HepG2 (cell line): ENCODE results near the gene CEP250. TPM values are rescaled to one million over a fixed set of nuclear protein-coding genes. Genes with fewer than 3 reads are reported as not detected.

Experiments used
- ATAC-seq: fragments of 200-7000 bp; cut with Tn5 transposase; 3 replicates; pipeline ENCODE4 v1.9.1; 2020; ENCODE audit warnings: mild to moderate bottlenecking, moderate library complexity
- BruUV-seq: library from RNA; stranded (reverse); fragments of 400-500 nt; replicated peaks from 2 replicates; lab custom pipeline; 2021; lab: Mats Ljungman, UMichigan
- CTCF ChIA-PET: fragments of 300-600 bp; formaldehyde crosslinking; extraction: SDS; loops from one replicate; lab custom pipeline; 2021; ENCODE audit warnings: low total read pairs, inconsistent platforms, low intra/inter-chr PET ratio; lab: Yijun Ruan, JAX
- POLR2A ChIA-PET: fragments of 350-600 bp; sonication (Branson Sonifier 250); formaldehyde crosslinking; loops from one replicate; lab custom pipeline; 2020; ENCODE audit warnings: antibody characterized with exemption, inconsistent platforms; lab: Yijun Ruan, JAX
- DNase-seq: peaks from one replicate; pipeline ENCODE4 v3.0.0-alpha.2; 2015; ENCODE audit warnings: low spot score
- FAIRE-seq: peaks from 3 replicates; lab custom pipeline; 2011; peaks lifted over from hg19 to GRCh38; lab: Jason Lieb, UNC
- H2AFZ ChIP-seq: one replicate; pipeline ENCODE4 v1.6.1; 2011; ENCODE audit warnings: low read length, inconsistent platforms
- H3K27ac ChIP-seq: fragments of 300-600 bp; 3 replicates; pipeline ENCODE4 v1.8.0; 2011; ENCODE audit warnings: mixed run types, mild to moderate bottlenecking, mixed read lengths, low read length, inconsistent platforms; ENCODE audit not compliant: insufficient read depth; ENCODE audit errors: extremely low read length
- H3K27me3 ChIP-seq, 2 experiments: fragments of 200-600 bp in 1 of 2; 2 replicates in 1 of 2; 3 replicates in 1 of 2; pipeline versions ENCODE4 v1.6.0 to v1.8.0; 2011; ENCODE audit warnings: low read length in 2 of 2, mild to moderate bottlenecking in 2 of 2, moderate library complexity in 2 of 2, inconsistent platforms in 1 of 2; ENCODE audit not compliant: insufficient read depth in 2 of 2, control insufficient read depth in 1 of 2
- H3K36me3 ChIP-seq, 2 experiments: fragments of 200-600 bp in 1 of 2; replicated peaks in 1 of 2; 2 replicates in 1 of 2; 3 replicates in 1 of 2; pipeline versions ENCODE4 v1.5.1 to v1.8.0; 2011; ENCODE audit warnings: low read length in 2 of 2, inconsistent platforms in 1 of 2; ENCODE audit not compliant: insufficient read depth in 2 of 2, control insufficient read depth in 1 of 2
- H3K4me1 ChIP-seq: 2 replicates; pipeline ENCODE4 v1.5.1; 2012; ENCODE audit warnings: low read length, inconsistent platforms; ENCODE audit not compliant: insufficient read depth
- H3K4me2 ChIP-seq: 2 replicates; pipeline ENCODE4 v1.6.0; 2011; ENCODE audit warnings: low read depth, low read length, inconsistent platforms
- H3K4me3 ChIP-seq, 3 experiments: fragments of 200-600 bp in 1 of 3; sonication (generic), shearing (Covaris generic) in 1 of 3; replicated peaks in 1 of 3; 2 replicates each; pipeline ENCODE4 v1.5.1; 2011 to 2016; ENCODE audit warnings: low read length in 3 of 3, inconsistent platforms in 2 of 3, low read depth in 2 of 3, mild to moderate bottlenecking in 2 of 3, control low read depth in 1 of 3, mixed read lengths in 1 of 3; ENCODE audit not compliant: insufficient read depth in 1 of 3
- H3K79me2 ChIP-seq: one replicate; pipeline ENCODE4 v1.6.1; 2011; ENCODE audit warnings: low read length, inconsistent platforms; ENCODE audit not compliant: insufficient read depth
- H3K9ac ChIP-seq: 2 replicates; pipeline ENCODE4 v1.6.0; 2011; ENCODE audit warnings: mild to moderate bottlenecking, low read depth, low read length, inconsistent platforms; ENCODE audit not compliant: insufficient read depth
- H3K9me3 ChIP-seq: 2 replicates; pipeline ENCODE4 v1.5.1; 2012; ENCODE audit warnings: mild to moderate bottlenecking, low read length
- H4K20me1 ChIP-seq: 2 replicates; pipeline ENCODE4 v1.6.0; 2011; ENCODE audit warnings: inconsistent platforms, mild to moderate bottlenecking, low read length, moderate library complexity; ENCODE audit not compliant: insufficient read depth
- ARHGAP35 ChIP-seq: sonication (generic); formaldehyde crosslinking; IDR thresholded peaks from 2 replicates; pipeline ENCODE4 v1.9.0; 2022; ENCODE audit warnings: mild to moderate bottlenecking, inconsistent platforms, moderate library complexity, missing genetic modification reagents, borderline replicate concordance
- GATAD1 ChIP-seq: IDR thresholded peaks from 2 replicates; pipeline ENCODE4 v1.6.1; 2016; ENCODE audit warnings: missing genetic modification reagents, missing compliant biosample characterization
- PTBP1 ChIP-seq: fragments of 200-400 bp; formaldehyde crosslinking; IDR thresholded peaks from 2 replicates; pipeline ENCODE4 v1.6.1; 2018; ENCODE audit warnings: low read length, low read depth; ENCODE audit not compliant: poor library complexity, severe bottlenecking
- ZFP82 ChIP-seq: sonication (generic); formaldehyde crosslinking; IDR thresholded peaks from 2 replicates; pipeline ENCODE4 v1.5.1; 2020; ENCODE audit warnings: mild to moderate bottlenecking, missing genetic modification reagents, borderline replicate concordance
- ZFX ChIP-seq: sonication (generic); formaldehyde crosslinking; IDR thresholded peaks from 2 replicates; pipeline ENCODE4 v1.4.0; 2020; ENCODE audit warnings: mild to moderate bottlenecking, low read depth, missing genetic modification reagents, moderate library complexity
- ZNF512B ChIP-seq: sonication (generic); formaldehyde crosslinking; IDR thresholded peaks from 2 replicates; pipeline ENCODE4 v1.5.1; 2020; ENCODE audit warnings: missing genetic modification reagents, mild to moderate bottlenecking, borderline replicate concordance
- ZNF567 ChIP-seq: sonication (generic); formaldehyde crosslinking; IDR thresholded peaks from 2 replicates; pipeline ENCODE4 v1.8.1; 2023; ENCODE audit warnings: mild to moderate bottlenecking, missing genetic modification reagents, borderline replicate concordance
- ZNF672 ChIP-seq: sonication (generic); formaldehyde crosslinking; IDR thresholded peaks from 2 replicates; pipeline ENCODE4 v1.8.1; 2022; ENCODE audit warnings: missing genetic modification reagents
- ZNF841 ChIP-seq: sonication (generic); formaldehyde crosslinking; IDR thresholded peaks from 2 replicates; pipeline ENCODE4 v1.8.1; 2023; ENCODE audit warnings: missing genetic modification reagents, borderline replicate concordance
- WGBS: methylation state at CpG from one replicate; pipeline ENCODE4 v1.1.6; 2017; ENCODE audit warnings: low lambda C conversion rate; 5-methylcytosine and 5-hydroxymethylcytosine counted together
- in situ Hi-C: cut with HindIII; loops from 2 replicates; pipeline ENCODE4 v1.10.0; 2017; ENCODE audit warnings: low pct_unique_long_range_greater_than_20kb; ENCODE audit not compliant: extremely low pct_ligation_motif_present
- intact Hi-C: fragments of 100-400 bp; cut with micrococcal nuclease; formaldehyde crosslinking; loops from one replicate; pipeline ENCODE4 v1.10.0; 2022; ENCODE audit not compliant: unreplicated experiment
- polyA plus RNA-seq, 8 experiments: library from polyadenylated mRNA; depleted of rRNA in 3 of 8; stranded (reverse) in 7 of 8; unstranded in 1 of 8; fragments of >200 nt; fragmentation: Illumina TruSeq in 4 of 8; extraction: Trizol in 4 of 8; gene quantifications; 2 replicates each; pipeline versions ENCODE4 v1.2.1 to v1.2.3, GENCODE V29; 2011 to 2016; ENCODE audit warnings: low read depth in 4 of 8, missing spikeins in 1 of 8, mixed read lengths in 1 of 8; ENCODE audit not compliant: insufficient read depth in 1 of 8
- total RNA-seq, 5 experiments: library from RNA; depleted of rRNA; stranded (reverse); fragments of >200 nt; fragmentation: Illumina TruSeq; extraction: Trizol; gene quantifications; 2 replicates each; pipeline ENCODE4 v1.2.3, GENCODE V29; 2016; ENCODE audit warnings: low read depth in 1 of 5

CEP250 gene
- total and polyA plus RNA-seq, 2 of the 13 experiments (the other 11 are each of a cell fraction or from before 2014, with no cell fraction given) = 28.8 to 55.3 TPM

DNA sequence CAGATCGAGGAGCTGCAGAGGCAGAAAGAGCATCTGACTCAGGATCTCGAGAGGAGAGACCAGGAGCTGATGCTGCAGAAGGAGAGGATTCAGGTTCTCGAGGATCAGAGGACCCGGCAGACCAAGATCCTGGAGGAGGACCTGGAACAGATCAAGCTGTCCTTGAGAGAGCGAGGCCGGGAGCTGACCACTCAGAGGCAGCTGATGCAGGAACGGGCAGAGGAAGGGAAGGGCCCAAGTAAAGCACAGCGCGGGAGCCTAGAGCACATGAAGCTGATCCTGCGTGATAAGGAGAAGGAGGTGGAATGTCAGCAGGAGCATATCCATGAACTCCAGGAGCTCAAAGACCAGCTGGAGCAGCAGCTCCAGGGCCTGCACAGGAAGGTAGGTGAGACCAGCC lies 47.9 kb downstream of the CEP250 start:
- H3K4me2 ChIP-seq = no peak overlapping the region
- in situ Hi-C loops (no loop called here), intact Hi-C loops (no loop called here)
- H2AFZ ChIP-seq = no peak overlapping the region
- 96% methylated on average over 10 of the region's 10 CpGs for WGBS
- no peaks in the 10 kb centered on the region for H4K20me1 ChIP-seq
- no peak overlapping the region for H3K27ac ChIP-seq
- H3K9ac ChIP-seq = no peak overlapping the region
- peaks cover 72 to 98% of the 10 kb centered on the region in 2 experiments for H3K36me3 ChIP-seq
- TF ChIP-seq ZNF672 (no peak), ZNF567 (CRISPR knock-in tag) (no peak), ZNF512B (CRISPR knock-in tag) (no peak), ARHGAP35 (no peak), ZNF841 (CRISPR knock-in tag) (no peak), ZFP82 (CRISPR knock-in tag) (no peak), GATAD1 (CRISPR knock-in tag) (no peak), PTBP1 (no peak), ZFX (no peak)
- H3K4me1 ChIP-seq = peaks cover 9% of the 10 kb centered on the region; the same call in 1 of the 2 replicates
- H3K9me3 ChIP-seq = no peaks in the 10 kb centered on the region
- POLR2A ChIA-PET = no interaction called here
- CTCF ChIA-PET = no interaction called here
- DNase-seq (no peak), ATAC-seq (no peak), FAIRE-seq (no peak)
- H3K4me3 ChIP-seq = no peak overlapping the region
- H3K27me3 ChIP-seq = no peaks in the 10 kb centered on the region
- H3K79me2 ChIP-seq = no peaks in the 10 kb centered on the region
- BruUV-seq = no TSS peak
